Transverse colon (tissue), 4 donors: ENCODE data around the gene LRRC63.

Experiments used
- CTCF ChIP-seq, 5 experiments: fragments of 200-600 bp in 3 of 5; fragments of 450-650 bp in 2 of 5; sonication (generic) in 3 of 5; IDR thresholded peaks; 1 replicate in 2 of 5; 2 replicates in 3 of 5; pipeline ENCODE4 v1.5.1; 2016 to 2017; ENCODE audit warnings: antibody characterized with exemption in 5 of 5, inconsistent platforms in 3 of 5, mild to moderate bottlenecking in 2 of 5, moderate library complexity in 1 of 5
- POLR2AphosphoS5 ChIP-seq, 3 donors: sonication (generic); formaldehyde crosslinking; IDR thresholded peaks; one replicate each; pipeline ENCODE4 v1.6.1; 2016; ENCODE audit warnings: antibody characterized with exemption in 3 of 3

DNA sequence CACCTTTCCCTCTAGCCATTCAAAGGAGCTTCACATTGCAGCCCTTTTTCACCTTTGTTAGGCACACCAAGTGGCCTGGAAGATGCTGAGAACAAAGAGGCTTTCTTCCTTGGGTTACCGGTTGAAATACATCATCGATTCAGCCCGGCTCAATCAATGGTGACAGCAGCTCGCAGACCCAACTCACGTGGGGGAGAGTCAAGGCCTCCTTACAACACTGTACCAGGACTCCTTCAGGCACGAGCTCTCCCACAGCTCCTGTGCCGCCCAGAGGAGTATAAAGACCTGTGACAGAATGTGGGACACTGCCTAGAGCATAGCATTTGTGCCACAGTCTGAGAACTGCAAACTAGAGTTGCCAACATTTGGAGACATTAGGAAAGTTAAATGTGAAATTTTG is 3.9 kb upstream of the LRRC63 start:
- TF ChIP-seq POLR2AphosphoS5 (IDR thresholded peaks at IDR 0.05) (no peak), CTCF (IDR thresholded peaks at IDR 0.05) (no peak)
